OCI-LY1 (cell line): ENCODE results near the gene SEZ6.

ENCODE experiments used
- EZH2 ChIP-seq: fragments of 200-600 bp; sonication (generic), shearing (Covaris generic); IDR thresholded peaks from 2 replicates; pipeline ENCODE4 v1.8.0; 2017; ENCODE audit warnings: borderline replicate concordance, mixed run types, mild to moderate bottlenecking, antibody characterized with exemption, low read length, moderate library complexity, mixed read lengths
- TF ChIP-seq, protein P1 (sequence below): fragments of 200-600 bp; sonication (generic), shearing (Covaris generic); IDR thresholded peaks from 2 replicates; pipeline ENCODE4 v1.5.1; 2017; ENCODE audit warnings: mild to moderate bottlenecking, antibody characterized with exemption, low read length, moderate library complexity, mixed read lengths

DNA sequence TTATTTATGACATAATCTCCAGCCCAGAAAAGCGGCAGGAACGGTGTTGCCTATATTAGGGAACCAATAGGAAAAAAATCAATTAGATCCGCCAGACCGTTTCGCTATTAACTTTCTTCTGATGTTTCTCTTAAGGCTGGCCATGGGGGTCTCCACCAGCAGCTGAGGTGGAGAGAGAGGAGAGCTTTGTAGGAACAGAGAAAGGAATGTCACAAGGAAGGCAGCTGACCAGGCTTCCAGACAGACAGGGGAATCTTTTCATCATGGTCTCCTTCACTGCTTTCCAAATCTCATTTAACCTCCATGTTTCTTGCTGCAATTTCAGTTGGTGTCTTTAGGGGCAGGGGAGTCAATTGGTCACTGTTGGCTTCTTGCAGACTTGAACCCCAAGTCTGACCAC lies 8.9 kb upstream of the SEZ6 start:
- TF ChIP-seq, protein P1, sequence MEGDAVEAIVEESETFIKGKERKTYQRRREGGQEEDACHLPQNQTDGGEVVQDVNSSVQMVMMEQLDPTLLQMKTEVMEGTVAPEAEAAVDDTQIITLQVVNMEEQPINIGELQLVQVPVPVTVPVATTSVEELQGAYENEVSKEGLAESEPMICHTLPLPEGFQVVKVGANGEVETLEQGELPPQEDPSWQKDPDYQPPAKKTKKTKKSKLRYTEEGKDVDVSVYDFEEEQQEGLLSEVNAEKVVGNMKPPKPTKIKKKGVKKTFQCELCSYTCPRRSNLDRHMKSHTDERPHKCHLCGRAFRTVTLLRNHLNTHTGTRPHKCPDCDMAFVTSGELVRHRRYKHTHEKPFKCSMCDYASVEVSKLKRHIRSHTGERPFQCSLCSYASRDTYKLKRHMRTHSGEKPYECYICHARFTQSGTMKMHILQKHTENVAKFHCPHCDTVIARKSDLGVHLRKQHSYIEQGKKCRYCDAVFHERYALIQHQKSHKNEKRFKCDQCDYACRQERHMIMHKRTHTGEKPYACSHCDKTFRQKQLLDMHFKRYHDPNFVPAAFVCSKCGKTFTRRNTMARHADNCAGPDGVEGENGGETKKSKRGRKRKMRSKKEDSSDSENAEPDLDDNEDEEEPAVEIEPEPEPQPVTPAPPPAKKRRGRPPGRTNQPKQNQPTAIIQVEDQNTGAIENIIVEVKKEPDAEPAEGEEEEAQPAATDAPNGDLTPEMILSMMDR = no peak
- no peak for TF ChIP-seq EZH2
